GM19463 (cell line): Measurements from ENCODE around the gene MYLK.
"Not testable (repeated sequence)": the region's sequence is repeated elsewhere in the genome, so short reads cannot be mapped to it uniquely, and the experiment has no call there.

Experiments
- ATAC-seq: cut with Tn5 transposase; IDR thresholded peaks from one replicate; pipeline ENCODE4 v1.9.1; 2021; ENCODE audit warnings: mild to moderate bottlenecking, moderate library complexity; ENCODE audit not compliant: unreplicated experiment

MYLK gene

DNA sequence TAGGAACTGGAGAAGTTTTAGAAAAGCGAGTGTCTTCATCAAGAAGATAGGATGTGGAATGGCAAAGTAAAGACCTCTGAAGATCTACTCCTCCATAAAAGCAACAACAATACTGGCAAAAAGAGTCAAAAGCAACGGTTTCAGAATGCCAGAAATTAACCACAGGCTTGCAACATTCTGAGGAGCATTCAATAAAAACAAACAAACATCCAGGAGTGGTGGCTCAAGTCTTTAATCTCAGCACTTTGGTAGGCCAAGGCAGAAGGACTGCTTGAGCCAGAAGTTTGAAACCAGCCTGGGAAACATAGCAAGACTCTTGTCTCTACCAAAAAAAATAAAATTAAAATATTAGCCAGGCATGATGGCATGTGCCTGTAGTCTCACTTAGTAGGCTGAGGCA lies 156.1 kb downstream of the MYLK start:
- no peak for ATAC-seq

DNA sequence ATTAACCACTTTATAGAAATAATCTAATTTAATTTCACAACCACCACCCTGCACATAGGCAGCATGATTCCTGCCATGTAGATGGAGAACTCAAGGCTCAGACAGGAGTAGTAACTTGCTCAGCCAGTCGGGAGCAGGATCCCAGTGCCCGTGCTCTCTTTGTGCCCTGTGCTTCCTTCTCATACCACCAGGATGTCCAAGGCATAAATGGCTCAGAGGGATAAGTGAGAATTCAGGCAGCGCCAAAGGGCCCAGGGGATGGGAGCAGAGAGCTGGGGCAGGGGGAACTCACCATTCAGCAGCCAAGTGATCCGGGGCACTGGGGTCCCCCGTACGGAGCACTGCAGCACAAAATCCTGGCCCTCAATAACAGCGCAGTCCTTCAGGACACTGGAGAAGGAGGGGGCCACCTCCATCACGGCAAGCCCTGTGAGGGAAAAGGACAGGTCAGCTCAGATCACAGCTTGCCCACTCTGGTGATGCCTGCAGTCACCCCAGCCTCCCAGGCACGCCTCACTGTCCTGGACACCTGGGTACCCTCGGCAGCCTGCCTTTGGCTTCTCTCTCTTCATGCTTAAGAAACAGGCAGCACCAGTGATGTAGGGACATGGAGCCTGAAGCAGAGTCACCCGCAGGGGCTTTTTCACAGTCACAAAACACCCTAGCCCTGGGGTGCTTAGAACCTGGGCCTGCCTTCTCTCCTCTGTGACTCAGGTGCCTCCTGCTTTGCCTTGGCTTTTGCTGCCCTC lies 158.3 kb downstream of the MYLK start:
- ATAC-seq: no peak

DNA sequence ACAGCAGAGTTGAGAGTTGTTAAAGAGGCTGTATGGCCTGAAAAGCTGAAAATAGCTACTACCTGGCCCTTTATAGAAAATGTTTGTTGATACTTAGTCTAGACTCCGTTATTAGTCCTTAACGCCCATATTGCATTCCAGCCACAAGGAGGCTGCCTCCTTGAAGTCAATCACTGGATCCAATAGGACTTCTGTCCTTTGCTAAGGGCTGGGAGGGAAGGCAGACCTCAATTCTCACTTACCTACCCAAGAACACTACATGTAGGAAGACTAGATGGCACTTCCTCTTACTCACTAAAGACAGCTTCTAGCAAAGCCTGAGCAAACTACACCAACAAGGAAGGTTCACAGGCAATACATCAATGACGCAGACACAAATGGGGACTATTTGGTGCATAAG lies 159.8 kb downstream of the MYLK start:
- ATAC-seq: no peak

DNA sequence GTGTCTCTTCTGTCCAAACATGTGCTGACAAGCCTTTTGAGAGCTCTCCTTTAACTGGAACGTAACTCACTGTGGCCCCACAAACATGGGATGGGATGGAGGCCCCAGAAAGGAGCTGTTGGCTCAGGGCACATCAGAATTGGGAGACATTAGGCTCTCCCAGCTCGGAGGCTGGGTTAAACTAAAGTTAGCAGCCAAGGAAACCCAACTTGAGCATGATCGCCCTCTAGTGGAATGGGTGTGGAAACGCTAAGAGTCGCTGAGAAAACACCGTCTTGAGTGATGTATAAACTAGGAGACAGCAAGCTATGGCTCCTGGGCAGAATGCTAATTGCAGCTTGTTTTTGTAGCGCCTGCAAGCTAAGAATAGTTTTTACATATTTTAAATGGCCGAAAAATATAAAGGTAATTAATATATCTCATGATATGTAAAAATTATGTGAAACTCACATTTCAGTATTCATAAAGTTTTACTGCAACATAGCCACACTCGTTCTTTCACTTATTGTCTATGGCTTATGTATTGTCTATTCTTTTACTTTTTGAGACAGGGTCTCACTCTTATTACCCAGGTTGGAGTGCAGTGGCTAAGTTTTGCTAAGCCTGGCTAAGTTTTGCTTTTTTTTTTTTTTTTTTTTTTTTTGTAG lies 160.5 kb downstream of the MYLK start:
- no peak for ATAC-seq

DNA sequence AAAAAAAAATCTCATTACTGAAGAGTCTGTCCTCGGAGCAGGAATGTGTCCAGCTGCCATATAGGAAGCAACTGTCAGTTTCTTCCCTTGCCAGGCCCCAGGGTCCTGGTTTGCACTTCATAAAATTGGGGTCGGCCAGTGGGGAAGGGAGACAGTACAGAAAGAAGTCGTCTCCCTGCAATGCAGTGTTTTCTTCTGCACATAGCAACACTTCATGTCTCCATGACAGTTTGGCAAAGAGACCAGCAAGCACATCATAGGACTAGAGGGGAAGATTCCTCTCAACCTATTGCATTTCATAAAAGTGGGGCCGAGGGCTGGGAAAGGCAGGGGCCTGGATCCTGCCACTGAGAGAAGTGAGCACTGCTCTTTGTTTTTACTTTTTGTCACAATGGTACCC lies 161.1 kb downstream of the MYLK start:
- ATAC-seq: no peak

DNA sequence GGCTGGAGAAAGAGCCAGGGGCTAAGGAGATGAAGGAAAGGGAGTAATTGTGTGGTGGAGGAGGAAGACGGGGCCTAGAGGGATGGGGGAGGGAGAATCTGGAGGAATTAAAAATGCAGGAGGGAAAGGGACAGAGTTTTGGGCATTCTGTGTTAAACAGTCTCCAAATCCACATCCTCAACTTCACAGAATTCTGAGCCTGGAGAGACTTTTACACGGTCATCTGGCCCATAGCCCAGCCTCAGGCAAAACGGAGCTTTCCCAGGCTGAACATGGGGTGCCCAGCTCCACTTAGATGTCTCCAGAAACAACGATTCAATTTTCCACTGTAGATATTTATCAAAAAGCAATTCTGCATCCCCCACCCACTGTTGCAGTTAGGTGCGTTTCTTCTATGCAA lies 161.7 kb downstream of the MYLK start:
- ATAC-seq: no peak

DNA sequence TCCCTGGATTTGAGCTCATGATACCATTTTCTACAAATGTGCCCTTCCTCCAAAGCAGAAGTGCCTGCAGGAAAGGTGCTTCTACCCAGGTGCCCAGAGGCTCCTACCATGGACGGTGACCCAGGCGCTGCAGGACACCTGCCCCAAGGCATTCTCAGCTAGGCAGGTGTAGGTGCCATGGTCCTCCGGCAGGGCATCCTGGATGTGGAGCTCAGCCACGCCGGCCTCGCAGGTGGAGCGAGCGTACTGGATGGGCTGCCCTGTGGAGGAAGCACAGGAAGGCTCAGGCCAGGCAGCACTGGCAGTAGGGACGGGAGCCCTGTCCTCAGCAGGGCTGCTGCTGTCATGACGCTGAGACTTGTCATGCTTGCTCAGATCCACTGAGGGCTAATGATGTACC lies 162.1 kb downstream of the MYLK start:
- no peak for ATAC-seq

DNA sequence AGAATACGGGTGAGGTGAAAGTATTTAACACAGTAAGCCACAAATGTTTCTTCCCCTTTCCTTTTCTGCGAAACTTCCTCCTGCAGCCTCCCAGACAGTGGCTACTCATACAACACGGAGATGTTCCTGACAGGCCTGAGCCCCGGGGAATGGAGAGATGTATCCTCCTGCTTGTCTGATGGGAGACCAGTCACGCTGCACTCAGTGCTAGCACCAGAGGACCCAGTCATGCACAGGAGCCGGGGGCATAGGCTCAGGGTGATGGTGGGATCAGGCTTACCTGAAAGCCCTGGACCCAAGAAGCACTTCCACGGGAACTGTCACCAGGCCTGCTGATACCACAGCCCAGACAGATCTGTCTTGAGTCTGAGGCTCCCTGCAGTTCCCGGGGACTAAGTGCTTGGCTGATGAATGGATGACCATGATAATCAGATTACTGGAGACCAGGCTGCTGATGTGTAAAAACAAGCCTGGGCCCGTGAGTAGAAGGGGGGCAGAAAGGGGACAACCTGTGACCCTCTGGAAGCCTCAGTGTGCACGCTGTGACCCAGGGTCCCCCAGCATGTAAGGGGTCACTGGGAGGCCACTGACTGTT lies 162.9 kb downstream of the MYLK start:
- ATAC-seq: not testable (repeated sequence)

DNA sequence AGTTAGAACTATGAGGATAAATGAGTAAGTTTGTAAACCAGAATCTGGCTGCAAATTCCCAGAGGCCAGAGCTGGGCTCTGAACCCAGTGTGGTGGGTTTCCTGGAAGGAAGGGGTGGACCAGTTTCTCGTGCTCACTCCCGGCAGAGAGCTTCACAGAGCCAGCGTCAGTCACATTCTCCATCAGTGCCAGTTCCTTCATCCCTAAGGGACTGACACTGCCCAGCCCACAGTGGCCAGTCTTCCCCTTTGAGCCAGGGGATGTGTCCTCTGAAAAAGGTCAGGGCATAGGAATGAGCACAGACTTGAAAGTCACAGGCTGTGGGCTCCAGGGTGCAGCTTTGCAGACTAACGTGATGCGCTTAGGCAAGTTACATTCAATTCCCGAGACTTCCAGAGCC lies 163.5 kb downstream of the MYLK start:
- no peak for ATAC-seq

DNA sequence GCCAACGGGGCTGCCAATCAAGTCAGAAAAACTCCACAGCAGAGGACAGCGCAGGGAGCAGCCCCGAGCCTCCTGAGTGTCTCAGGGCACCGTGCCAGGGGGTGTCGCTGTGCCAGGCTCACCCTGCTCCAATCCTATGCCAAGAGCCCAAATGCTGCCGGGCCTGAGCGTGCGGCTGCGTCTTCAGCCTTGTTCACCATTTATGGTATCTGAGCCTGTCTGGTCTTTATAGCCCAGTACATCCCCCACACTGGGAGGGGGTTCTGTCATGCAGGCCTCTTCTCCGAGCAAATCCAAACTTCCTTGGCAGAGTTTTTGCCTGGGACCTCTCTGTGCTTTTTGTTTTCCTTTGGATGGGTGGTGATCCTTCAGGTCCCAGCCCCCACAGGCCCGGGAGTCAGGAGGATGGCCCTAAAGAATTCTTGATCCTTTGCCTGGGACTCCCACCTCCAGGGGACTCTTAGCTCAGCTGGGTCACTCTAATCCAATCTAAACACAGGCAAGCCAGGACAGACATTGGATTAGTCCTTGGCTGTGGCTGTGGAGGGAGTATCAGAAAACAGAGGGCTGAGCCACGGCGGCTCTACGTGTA lies 164.2 kb downstream of the MYLK start:
- no peak for ATAC-seq

DNA sequence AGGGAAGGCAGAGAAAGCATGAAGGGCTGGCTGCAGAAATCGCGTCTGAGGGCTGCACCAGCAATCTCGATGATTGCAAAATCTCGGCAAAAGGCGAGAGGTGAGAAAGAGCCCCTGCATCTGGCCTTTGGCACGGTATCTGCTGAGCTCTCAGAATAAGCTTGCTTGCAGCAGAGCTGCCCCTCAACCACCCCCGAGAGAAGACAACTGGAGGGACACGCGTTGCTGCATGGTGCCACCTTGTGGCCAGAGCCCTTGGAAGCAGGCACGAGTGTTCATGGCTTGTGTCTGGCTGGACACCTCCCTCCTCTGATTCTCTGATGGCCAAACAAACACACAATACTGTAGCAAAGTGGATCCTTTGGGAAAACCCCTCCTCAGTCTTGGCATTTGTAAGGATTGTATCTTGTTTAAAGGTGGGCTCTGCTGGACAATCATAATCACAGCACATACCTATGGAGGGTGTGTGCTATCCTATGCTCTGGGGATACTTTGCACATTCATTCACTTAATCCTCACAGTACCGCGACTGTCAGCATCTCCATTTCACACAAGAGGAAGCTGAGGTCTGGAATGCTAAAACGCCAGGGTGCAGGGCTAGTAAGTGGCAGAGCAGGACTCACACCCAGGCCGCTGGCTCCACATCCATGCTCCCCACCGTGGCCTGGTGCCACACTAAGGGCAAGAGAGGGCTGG lies 164.9 kb downstream of the MYLK start:
- not testable (repeated sequence) for ATAC-seq

DNA sequence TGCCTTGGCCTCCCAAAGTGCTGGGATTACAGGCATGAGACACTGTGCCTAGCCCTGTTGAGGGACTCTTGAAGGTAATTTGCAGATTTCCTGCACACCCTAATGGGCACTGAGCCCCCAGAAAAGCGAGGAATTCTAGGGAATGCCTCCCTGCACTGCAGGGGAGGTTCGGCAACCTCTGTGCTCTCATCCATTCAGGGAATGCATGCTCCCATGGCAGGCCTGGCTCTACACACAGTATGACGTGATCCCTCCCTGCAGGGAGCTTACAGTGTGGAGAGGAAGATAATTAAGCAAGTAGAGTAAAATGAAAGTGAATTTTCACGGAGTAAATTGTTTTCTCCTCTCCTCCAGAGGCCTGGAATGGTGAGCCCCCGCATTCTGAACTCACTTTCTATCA lies 166.0 kb downstream of the MYLK start:
- ATAC-seq: no peak

DNA sequence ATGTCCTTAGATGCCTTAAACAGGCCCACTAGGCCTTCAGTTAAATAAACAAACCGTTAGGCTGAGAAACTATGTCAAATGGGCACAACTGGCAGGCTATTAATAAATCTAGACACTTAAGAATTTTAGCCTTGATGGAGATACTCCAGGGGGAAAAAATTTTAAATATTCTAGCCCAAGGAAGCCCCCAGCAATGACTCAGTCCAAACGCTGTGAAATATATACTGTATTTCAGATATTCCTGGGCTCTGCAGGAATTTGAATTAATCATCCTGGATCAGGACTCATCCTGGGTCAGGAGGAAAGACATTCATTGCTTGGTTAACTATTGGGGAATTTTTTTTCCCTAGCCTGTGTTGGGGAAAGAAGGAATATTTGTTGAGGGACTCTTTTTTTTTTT lies 166.7 kb downstream of the MYLK start:
- ATAC-seq: not testable (repeated sequence)

DNA sequence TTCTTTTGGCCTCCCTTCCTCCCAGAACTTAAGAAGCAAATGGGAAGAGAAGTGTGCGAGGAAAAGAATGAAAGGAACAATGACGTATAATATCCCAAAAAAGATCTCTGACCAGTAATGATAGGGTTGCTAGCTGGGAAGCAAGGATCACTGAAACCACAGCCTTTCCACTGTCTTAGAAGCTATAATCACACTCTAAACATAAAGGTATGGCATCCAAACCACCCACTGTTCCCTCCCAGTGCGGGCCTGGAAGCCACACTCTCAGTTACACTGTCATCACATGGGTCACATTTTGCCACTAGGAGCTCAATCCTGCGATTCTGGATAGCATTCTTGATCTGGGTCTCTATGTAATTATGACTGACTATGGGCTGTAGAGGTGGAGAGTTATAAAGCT lies 167.7 kb downstream of the MYLK start:
- ATAC-seq: no peak

DNA sequence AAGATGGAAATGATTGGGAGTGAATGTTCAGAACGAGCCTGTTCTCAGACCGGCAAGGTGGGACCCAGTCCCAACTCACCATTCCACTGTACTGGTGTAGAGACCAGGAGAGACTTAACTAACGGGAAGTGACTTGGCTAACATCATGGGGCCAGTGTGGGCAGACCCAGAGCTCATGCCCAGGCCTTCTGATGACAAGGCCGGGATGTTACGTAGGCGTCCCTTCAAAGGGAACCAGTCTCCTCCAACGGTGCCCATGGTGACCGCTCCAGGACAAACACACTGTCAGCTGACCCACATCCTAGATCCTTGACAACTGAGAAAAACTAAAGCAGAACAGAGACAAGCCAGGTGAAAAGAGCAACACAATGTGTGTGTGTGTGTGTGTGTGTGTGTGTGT lies 170.9 kb downstream of the MYLK start:
- ATAC-seq: no peak

DNA sequence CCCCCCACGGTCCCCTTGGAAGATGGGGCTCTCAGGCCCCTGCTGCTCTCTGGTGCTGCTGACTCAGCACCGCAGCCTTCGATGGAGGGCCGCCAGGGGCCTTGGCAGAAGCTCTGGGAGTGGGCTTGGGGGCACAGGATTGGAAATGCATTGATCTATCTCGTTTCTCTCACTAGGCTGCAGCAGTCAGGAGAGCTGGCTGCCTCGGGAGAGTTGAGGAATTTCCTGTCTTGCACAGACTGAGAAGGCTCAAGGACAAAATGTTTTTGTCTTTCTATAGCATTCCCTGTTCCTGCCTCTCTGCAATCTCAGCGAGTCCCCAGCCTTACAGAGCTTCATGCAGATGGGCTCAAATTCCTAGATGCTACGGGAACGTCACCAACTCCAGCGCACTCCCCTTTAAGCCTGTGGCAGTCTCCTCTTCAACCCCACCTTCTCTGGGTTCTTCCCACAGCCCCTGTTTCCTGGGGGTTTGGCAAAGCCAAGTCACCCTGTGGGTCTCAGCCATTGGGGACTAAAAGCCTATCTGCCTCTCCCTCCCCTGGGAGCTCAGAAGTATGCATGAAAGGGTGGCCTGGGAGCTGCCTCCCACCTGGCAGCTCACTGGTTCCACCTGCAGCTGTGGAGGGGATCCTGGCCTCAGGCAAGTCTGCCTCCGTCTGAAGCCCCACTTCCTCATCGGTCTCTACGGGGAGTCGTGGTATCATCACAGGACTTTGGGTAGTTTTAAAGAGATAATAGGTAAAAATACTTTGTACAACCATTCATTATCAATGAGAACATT lies 171.9 kb downstream of the MYLK start:
- no peak for ATAC-seq

DNA sequence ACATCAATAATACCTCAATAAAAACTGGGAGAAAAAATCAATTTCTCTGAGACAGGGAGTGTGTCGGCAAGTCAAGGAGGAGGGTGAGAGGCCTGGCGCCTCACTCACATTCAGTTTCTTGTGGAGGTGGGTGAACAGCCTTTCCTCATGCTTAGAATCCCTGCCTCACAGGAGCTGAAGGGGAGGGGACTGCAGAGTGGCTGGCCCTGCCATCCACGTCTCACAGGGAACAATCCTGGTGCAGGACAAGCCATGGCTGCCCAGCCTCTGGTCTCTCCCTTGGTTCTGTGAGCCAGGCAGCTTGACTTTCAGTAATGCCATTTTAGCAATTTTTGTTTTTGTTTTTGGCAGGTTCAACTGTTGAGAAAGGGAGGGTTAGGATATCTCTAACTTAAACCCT lies 172.8 kb downstream of the MYLK start:
- no peak for ATAC-seq

DNA sequence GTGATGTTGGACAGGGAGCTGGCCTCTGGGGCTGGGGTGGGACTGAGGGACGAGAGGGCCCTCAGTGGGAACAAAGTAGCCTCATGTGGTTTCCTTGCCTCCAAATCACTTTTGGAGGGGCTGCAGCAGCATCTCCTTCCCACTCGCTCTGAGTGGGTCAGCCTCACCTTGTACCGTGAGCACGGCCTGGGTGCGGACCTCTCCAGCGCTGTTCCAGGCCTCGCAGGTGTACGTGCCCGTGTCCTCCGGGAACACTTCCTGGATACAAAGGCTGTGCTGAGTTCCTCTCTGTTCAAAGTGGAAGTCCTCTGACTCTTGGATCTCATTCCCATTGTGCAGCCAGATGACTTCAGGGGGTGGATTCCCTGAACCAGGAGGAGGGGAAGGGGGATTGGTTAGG lies 175.6 kb downstream of the MYLK start:
- no peak for ATAC-seq

DNA sequence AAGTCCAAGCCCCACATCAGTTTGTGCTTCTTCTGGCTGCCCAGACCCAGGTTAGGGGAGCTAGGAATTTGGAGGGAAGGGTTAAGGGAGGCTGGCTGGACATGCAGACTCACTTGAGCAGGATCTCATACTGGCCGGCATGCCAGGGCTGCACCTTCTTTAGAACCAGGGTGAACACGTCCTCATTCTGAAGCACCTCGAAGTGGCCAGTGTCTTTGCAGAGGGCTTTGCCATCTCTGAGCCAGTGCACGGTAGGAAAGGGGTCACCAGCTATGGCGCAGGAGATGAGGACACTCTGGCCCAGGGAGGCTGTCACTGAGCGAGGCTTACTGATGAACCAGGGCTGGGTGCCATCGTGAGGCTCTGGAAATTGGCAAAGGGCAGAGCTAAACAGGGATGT lies 176.5 kb downstream of the MYLK start:
- ATAC-seq: not testable (repeated sequence)

DNA sequence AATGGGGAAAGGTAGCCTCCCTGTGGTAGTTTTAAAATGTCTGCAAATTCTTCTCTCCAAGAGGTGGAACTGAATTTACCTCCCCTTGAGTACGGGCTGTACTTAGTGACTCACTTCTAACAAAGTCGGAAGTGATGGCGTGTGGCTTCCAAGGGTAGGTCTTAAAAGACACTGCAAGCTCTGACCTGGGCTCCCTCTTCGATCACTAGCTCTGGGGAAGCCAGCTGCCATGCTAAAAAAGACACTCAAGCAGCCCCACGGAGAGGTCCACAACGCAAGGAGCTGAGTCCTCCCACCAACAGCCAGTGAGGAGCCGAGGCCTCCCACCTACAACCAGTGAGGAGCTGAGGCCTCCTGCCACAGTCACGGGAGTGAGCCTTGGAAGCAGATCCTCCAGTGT lies 177.3 kb downstream of the MYLK start:
- ATAC-seq: no peak
